NCI-H69 (cell line): Measurements from ENCODE around the gene TGFBI.

Experiments
- DNase-seq: peaks from one replicate; lab custom pipeline; 2025; lab: John Stamatoyannopoulos, UW

TGFBI gene

GRCh38 chr5:136063778-136064465, 35.1 kb downstream of the TGFBI start:
- no peak for DNase-seq

- peak; percentile 8 for DNase-seq
Observed at GRCh38 chr5:136064510-136064909, 35.7 kb downstream of the TGFBI start.

- DNase-seq: no peak
Observed at GRCh38 chr5:136065588-136065987, 36.8 kb downstream of the TGFBI start.

DNA sequence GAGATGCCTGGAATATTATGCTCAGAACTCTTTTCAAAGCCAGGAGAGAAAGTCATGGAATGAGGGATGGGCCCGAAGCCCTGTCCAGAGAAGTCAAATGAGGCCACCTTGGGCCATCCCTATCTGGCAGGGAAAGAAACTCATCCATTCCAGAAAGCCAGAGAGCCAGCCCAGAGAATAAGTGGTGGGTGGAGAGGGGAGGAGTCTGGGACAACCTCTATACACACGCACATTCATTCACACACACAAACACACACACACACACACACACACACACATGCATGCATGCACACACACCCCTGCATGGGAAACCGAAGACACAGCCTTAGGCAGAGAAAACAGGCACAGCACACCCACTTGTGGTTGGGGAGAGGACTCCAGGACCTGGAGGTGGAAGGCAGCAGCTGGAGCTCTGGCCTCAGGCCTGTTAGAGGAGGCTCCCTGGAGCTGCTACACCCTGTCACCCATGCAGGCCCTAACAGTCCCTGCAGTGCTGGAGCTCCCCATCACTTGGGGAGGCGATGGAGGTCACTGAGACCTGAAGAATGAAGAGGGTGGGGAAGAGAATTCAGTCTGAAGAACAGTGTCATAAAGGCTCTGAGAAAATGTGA, 38.0 kb downstream of the TGFBI start:
- peak; percentile 33 for DNase-seq

GRCh38 chr5:136067422-136067821, 38.6 kb downstream of the TGFBI start:
- DNase-seq: no peak

DNA sequence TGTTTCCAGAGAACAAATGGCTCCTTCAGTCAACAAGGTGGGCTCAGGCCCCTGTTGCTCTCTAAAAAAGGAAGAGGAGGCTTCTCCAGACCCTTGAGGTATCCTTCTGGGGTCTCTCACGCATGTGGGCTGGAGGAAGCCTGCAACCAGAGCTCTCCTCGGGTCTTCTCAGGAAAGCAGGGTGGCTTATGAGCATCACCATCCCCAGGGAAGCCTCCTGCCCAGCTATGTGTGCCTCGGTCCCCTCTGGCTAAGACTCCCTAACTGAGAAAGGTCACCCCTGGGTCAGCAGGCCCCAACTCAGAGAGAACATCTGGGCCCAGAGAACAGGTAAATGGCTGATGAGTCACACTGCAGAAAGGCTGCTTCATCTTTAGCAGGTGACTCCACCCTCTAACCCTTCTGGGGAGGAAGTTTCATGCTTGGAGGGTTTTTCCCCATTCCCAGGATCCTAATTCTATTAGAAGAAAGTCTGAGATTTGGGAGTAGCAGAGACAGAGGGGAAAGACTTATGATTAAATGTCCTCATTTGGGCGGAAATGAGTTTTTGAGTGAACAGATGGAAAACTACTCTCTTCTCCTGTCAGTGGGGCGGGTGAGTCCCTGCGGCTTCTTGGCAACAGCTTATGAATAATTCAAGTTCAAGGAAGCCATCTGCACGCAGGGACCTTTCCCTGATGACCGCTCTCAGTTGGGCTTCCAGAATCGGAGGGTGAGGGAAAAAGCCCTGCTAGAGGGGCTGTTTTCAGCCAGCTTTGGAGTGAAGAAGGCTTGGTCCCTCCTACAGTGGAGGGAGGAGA, 41.9 kb downstream of the TGFBI start:
- peak; percentile 50 for DNase-seq

- DNase-seq: no peak
Observed at GRCh38 chr5:136073714-136074529, 45.1 kb downstream of the TGFBI start.

DNA sequence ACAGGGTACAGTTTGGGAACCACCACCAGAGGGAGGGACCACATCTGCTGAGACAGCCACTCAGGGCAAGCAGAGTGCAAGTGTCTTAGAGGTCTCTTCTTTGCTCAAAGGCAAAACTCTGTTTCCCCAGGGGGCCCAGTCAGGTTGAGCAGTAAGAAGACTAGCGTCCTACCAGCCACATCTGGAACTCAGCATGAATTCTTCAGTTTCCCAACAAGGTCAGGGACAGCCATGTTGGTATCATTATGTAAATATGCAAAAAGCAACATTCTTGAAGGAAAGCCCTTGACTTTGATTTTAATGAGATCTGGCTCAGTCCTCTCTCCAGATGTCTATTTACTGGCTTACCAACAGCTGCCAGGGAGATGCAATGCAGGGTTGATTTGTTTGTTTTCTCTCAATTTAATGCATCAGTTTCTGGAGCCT, 46.7 kb downstream of the TGFBI start:
- no peak for DNase-seq

GRCh38 chr5:136076067-136076466, 47.3 kb downstream of the TGFBI start:
- DNase-seq: no peak

DNA sequence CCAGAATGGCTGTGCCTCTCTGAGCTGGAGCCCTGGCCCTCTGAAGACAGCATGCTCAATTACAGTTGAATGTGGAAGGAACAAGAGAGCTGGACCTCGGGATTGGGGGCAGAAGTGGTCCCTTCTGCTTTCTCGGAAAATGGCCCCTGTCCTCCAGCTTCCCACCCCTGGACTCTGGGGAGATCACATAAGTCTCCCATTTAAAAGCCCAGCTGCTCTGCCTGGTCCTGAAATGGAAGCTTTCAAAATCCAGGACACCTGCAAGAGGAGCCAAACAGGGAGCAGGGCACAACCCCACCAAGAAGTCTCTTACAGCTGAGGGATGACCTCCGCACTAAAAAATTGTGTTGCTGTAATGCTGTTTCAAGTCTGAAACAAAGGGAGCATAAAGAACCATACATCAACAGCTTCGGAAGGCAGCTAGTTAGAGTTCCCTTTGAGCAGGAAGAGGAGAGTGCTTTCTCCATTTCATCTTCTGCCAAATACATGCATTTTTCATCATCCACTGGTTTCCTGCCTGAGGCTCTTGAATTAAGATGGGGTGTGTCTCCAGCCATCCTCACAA, 48.2 kb downstream of the TGFBI start:
- DNase-seq: no peak

- no peak for DNase-seq
Observed at GRCh38 chr5:136079195-136079985, 50.6 kb downstream of the TGFBI start.

DNA sequence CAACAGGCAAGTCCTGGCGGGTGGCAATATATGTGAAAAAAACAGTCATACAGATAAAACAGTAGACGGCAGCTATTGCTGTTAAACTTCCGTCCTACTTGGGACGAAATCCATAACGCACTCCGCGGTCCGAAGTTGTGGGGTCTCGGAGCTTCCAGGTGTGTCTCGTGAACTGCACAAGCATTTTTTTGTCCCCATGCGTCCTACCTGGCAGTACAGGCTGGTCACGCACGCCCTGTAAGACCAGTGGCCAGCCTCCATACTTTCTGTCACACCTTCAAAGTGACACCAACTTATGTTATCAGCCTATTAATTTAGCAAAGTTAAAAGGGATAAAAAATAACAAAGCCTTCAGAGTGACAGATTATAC, 51.3 kb downstream of the TGFBI start:
- DNase-seq: no peak

DNA sequence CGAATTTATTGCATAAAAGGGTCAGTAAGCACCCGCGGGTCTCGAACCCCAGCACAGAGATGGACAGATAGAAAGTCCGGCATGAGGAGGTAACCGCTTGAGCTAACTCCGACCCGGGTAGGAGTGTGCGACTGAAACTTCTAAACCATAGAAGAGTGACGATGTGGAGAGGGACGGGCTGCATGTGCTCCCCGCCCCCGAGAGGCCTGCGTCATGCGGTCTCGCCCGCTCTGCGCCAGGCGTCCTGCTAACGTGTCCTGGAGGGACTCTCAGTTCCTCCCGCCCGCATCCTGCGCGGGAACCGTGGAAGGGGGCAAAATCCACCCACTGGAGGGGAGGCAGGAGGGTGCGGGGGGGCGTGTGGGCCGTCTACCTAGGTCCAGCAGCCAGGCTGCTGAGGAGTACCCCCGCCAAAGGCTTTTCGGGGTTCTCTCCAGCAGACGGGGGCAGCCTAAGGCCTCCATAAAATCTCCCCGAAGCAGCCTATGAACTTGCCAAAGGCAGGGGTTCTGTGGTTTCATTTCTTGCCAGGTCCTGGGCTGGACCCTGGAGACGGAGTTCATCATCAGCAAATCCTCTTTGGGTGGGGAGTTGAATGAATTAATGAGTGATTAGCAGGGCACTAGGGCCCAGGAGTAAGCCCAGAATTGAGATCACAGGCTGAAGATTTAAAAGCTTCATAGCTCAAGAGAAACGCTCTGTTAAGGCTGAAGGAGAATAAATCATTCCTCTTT, 51.9 kb downstream of the TGFBI start:
- peak; percentile 28 for DNase-seq

GRCh38 chr5:136081217-136081591, 52.4 kb downstream of the TGFBI start:
- DNase-seq: no peak

GRCh38 chr5:136082390-136083193, 53.8 kb downstream of the TGFBI start:
- peak; percentile 75 for DNase-seq

GRCh38 chr5:136084698-136085097, 55.9 kb downstream of the TGFBI start:
- no peak for DNase-seq

DNA sequence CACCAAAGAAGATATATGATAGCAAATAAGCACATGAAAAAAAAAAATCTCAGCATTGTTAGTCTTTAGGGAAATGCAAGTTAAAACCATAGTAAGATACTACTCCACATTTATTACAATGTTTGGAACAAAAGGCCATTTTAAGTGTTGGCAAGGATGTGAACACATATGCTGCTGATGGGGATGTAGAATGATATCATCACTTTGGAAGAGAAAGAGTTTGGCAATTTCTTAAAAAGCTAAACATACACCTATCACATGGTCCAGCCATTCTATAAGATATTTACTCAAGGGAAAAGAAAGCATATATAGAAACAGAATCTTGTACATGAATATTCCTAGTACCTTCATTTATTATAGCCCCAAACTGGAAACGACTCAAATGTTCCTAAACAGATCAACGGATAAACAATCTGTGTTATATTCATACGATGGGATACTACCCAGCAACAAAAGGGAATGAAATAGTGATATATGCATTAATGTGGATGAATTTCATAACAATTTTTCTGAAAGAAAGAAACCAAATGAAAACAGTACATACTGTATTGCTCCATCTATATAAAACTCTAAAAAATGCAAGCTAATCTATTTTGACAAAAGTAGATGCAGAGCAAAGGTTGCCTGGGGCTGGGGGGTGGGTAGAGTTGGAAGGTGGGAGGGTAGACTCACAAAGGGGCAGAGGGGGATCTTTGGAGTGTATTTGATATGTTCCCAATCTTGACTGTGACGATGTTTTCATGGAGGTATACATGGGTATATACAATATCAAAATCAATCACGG, 58.2 kb downstream of the TGFBI start:
- no peak for DNase-seq

- no peak for DNase-seq
Observed at GRCh38 chr5:136087961-136088871, 59.4 kb downstream of the TGFBI start.
